Loucy (cell line): Measurements from ENCODE around the gene IGF2R.
A peak's percentile ranks its signal among the peaks of the same experiment; 100 is the strongest.

Source experiments
- H2AFZ ChIP-seq: fragments of 200-600 bp; sonication (generic); 2 replicates; pipeline ENCODE4 v1.6.0; 2016; ENCODE audit warnings: antibody characterized with exemption, mild to moderate bottlenecking, low read length, moderate library complexity
- H3F3A ChIP-seq: fragments of 200-600 bp; 2 replicates; pipeline ENCODE4 v1.6.0; 2016; ENCODE audit warnings: antibody characterized with exemption, low read depth, mild to moderate bottlenecking
- H3K27me3 ChIP-seq: fragments of 200-600 bp; sonication (generic); 2 replicates; pipeline ENCODE4 v1.6.1; 2014; ENCODE audit warnings: low read length, mild to moderate bottlenecking; ENCODE audit not compliant: insufficient read depth, poor library complexity, severe bottlenecking
- H3K36me3 ChIP-seq: fragments of 200-600 bp; sonication (generic); 2 replicates; pipeline ENCODE4 v1.6.1; 2016; ENCODE audit warnings: low read length; ENCODE audit not compliant: insufficient read depth
- H3K4me1 ChIP-seq: fragments of 200-600 bp; sonication (generic); 2 replicates; pipeline ENCODE4 v1.5.1; 2014; ENCODE audit warnings: low read length, mild to moderate bottlenecking; ENCODE audit not compliant: insufficient read depth, poor library complexity, severe bottlenecking
- H3K4me2 ChIP-seq: fragments of 200-600 bp; sonication (generic); 2 replicates; pipeline ENCODE4 v1.6.0; 2014; ENCODE audit warnings: antibody characterized with exemption, low read length, low read depth, mild to moderate bottlenecking; ENCODE audit not compliant: poor library complexity, severe bottlenecking
- H3K4me3 ChIP-seq: fragments of 200-600 bp; sonication (generic); 2 replicates; pipeline ENCODE4 v1.5.1; 2014; ENCODE audit warnings: low read length, mild to moderate bottlenecking, mixed read lengths; ENCODE audit not compliant: poor library complexity, severe bottlenecking
- H3K79me2 ChIP-seq: fragments of 200-600 bp; sonication (generic); 2 replicates; pipeline ENCODE4 v1.6.1; 2014; ENCODE audit warnings: low read length; ENCODE audit not compliant: insufficient read depth
- H3K9ac ChIP-seq: fragments of 200-600 bp; sonication (generic); 2 replicates; pipeline ENCODE4 v1.6.0; 2014; ENCODE audit warnings: mild to moderate bottlenecking, low read depth, low read length, moderate library complexity; ENCODE audit not compliant: poor library complexity, severe bottlenecking
- H3K9me2 ChIP-seq: fragments of 200-600 bp; sonication (generic); replicated peaks from 2 replicates; pipeline ENCODE4 v1.6.1; 2016; ENCODE audit warnings: low read depth, low read length, mixed read lengths
- H3K9me3 ChIP-seq: fragments of 200-600 bp; sonication (generic); 2 replicates; pipeline ENCODE4 v1.6.1; 2014; ENCODE audit warnings: mild to moderate bottlenecking, antibody characterized with exemption, low read length, low read depth; ENCODE audit not compliant: insufficient read depth
- H4K20me1 ChIP-seq: fragments of 200-600 bp; sonication (generic); 2 replicates; pipeline ENCODE4 v1.6.0; 2014; ENCODE audit warnings: antibody characterized with exemption, low read length, mild to moderate bottlenecking; ENCODE audit not compliant: insufficient read depth, poor library complexity, severe bottlenecking
- CTCF ChIP-seq: fragments of 200-600 bp; sonication (generic); conservative IDR thresholded peaks from 2 replicates; pipeline ENCODE4 v1.5.1; 2014; ENCODE audit warnings: mild to moderate bottlenecking, antibody characterized with exemption, low read length
- EZH2phosphoT487 ChIP-seq: fragments of 200-600 bp; IDR thresholded peaks from 2 replicates; pipeline ENCODE4 v1.6.1; 2018; ENCODE audit warnings: antibody characterized with exemption, mild to moderate bottlenecking, moderate library complexity, borderline replicate concordance

IGF2R gene

GRCh38 chr6:159973951-159974350 is 5.1 kb downstream of the IGF2R start:
- H3K4me1 ChIP-seq = peaks cover 48% of the 10 kb centered on the region

GRCh38 chr6:159974932-159975331 is 6.0 kb downstream of the IGF2R start:
- Histone ChIP-seq H3K4me3 (no peak overlapping the region), H2AFZ (no peak overlapping the region), H3K36me3 (no peaks in the 10 kb centered on the region), H3K9me2 (no peaks in the 10 kb centered on the region), H3K9ac (no peak overlapping the region), H3K27me3 (no peaks in the 10 kb centered on the region), H3K79me2 (peaks cover 87% of the 10 kb centered on the region), H3K4me1 (peaks cover 55% of the 10 kb centered on the region), H3K4me2 (no peak overlapping the region), H4K20me1 (peaks cover 63% of the 10 kb centered on the region), H3K9me3 (no peaks in the 10 kb centered on the region), H3F3A (no peaks in the 10 kb centered on the region)
- TF ChIP-seq CTCF (no peak), EZH2phosphoT487 (no peak)

More at GRCh38 chr6:159973951-159974350, 5.1 kb downstream of the IGF2R start:
- H3K27me3 ChIP-seq = no peaks in the 10 kb centered on the region
- no peak overlapping the region for H2AFZ ChIP-seq
- no peaks in the 10 kb centered on the region for H3F3A ChIP-seq
- peaks cover 86% of the 10 kb centered on the region for H3K79me2 ChIP-seq
- H3K9me3 ChIP-seq = no peaks in the 10 kb centered on the region
- no peaks in the 10 kb centered on the region for H3K9me2 ChIP-seq
- no peak for TF ChIP-seq CTCF
- no peak for TF ChIP-seq EZH2phosphoT487
- no peak overlapping the region for H3K4me3 ChIP-seq
- H3K4me2 ChIP-seq = peak overlapping the region; percentile 78
- no peaks in the 10 kb centered on the region for H3K36me3 ChIP-seq
- no peak overlapping the region for H3K9ac ChIP-seq
- peaks cover 60% of the 10 kb centered on the region for H4K20me1 ChIP-seq

- peaks cover 48% of the 10 kb centered on the region for H3K4me1 ChIP-seq
- H3K36me3 ChIP-seq = no peaks in the 10 kb centered on the region
- no peaks in the 10 kb centered on the region for H3K27me3 ChIP-seq
- H3K9me3 ChIP-seq = no peaks in the 10 kb centered on the region
- TF ChIP-seq EZH2phosphoT487 = no peak
- TF ChIP-seq CTCF = no peak
- H3K9ac ChIP-seq = no peak overlapping the region
- H4K20me1 ChIP-seq = peaks cover 63% of the 10 kb centered on the region
- H3F3A ChIP-seq = no peaks in the 10 kb centered on the region
- no peaks in the 10 kb centered on the region for H3K9me2 ChIP-seq
- no peak overlapping the region for H3K4me2 ChIP-seq
- no peak overlapping the region for H2AFZ ChIP-seq
- no peak overlapping the region for H3K4me3 ChIP-seq
- H3K79me2 ChIP-seq = peaks cover 86% of the 10 kb centered on the region
Observed at GRCh38 chr6:159976686-159977254, 7.9 kb downstream of the IGF2R start.
